D721Med (cell line): ENCODE results near the gene CEMIP2.
"Not testable (repeated sequence)": the region's sequence is repeated elsewhere in the genome, so short reads cannot be mapped to it uniquely, and the experiment has no call there.

ENCODE experiments used
- DNase-seq: peaks from one replicate; pipeline ENCODE4 v3.0.0; 2011; ENCODE audit warnings: low spot score; ENCODE audit not compliant: insufficient read length
- FAIRE-seq: peaks from 2 replicates; lab custom pipeline; 2011; peaks lifted over from hg19 to GRCh38; lab: Jason Lieb, UNC
- TF ChIP-seq, protein P1 (sequence below): IDR thresholded peaks from 2 replicates; pipeline ENCODE4 v1.5.1; 2012; ENCODE audit warnings: mild to moderate bottlenecking, control low read depth; ENCODE audit not compliant: insufficient read depth; ENCODE audit errors: missing control alignments

Gene CEMIP2

GRCh38 chr9:71663931-71664459, 104.3 kb downstream of the CEMIP2 start:
- FAIRE-seq (no peak), DNase-seq (no peak)
- TF ChIP-seq, protein P1, sequence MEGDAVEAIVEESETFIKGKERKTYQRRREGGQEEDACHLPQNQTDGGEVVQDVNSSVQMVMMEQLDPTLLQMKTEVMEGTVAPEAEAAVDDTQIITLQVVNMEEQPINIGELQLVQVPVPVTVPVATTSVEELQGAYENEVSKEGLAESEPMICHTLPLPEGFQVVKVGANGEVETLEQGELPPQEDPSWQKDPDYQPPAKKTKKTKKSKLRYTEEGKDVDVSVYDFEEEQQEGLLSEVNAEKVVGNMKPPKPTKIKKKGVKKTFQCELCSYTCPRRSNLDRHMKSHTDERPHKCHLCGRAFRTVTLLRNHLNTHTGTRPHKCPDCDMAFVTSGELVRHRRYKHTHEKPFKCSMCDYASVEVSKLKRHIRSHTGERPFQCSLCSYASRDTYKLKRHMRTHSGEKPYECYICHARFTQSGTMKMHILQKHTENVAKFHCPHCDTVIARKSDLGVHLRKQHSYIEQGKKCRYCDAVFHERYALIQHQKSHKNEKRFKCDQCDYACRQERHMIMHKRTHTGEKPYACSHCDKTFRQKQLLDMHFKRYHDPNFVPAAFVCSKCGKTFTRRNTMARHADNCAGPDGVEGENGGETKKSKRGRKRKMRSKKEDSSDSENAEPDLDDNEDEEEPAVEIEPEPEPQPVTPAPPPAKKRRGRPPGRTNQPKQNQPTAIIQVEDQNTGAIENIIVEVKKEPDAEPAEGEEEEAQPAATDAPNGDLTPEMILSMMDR = no peak

GRCh38 chr9:71663216-71663615, 105.1 kb downstream of the CEMIP2 start:
- no peak for DNase-seq
- TF ChIP-seq, protein P1 = no peak
- FAIRE-seq = no peak

DNA sequence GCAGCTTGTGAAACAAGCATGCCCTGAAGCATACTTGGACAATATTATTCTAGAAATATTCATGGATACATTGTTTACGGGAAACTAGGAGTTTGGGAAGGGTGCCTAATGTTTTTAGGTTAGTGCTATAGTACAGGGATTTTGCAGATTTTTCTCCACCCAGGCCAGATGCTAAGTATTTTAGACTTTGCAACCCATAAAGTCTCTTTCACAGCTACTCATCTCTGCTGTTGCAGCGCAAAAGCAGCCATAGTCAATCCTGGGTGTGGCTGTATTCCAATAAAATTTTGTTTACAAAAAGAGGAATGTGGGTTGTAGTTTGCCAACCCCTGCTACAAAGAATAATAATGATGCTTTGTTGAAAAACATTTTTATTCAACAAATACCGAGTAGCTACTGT, 106.2 kb downstream of the CEMIP2 start:
- TF ChIP-seq, protein P1 = no peak
- FAIRE-seq (no peak), DNase-seq (no peak)

DNA sequence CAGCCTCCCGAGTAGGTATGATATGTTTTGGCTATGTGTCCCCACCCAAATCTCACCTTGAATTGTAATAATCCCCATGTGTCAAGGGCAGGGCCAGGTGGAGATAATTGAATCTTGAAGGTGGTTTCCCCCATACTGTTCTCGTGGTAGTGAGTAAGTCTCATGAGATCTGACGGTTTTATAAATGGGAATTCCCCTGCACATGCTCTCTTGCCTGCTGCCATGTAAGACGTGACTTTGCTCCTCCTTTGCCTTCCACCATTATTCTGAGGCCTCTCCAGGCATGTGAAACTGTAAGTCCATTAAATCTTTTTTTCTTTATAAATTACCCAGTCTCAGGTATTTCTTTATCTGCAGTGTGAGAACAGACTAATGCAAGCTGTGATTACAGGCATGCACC, 111.0 kb downstream of the CEMIP2 start:
- DNase-seq, FAIRE-seq: not testable (repeated sequence)

DNA sequence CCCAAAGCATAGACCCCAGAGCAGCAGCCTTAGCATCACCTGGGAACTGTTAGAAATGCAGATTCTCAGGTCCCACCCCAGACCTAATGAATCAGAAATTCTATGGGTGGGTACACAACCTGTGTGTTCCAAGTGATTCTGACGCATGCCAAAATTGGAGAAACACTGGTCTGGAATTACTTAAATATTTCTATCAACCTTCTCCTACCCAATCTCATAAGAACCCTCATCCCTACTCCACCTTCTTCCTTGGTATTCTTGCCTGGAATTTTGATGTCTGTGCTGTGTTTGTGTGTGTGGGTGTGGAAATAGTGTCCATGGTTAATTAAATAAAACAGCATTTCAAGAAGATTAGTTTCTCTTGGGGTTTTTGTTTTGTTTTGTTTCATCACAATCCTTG, 111.8 kb downstream of the CEMIP2 start:
- TF ChIP-seq, protein P1 = no peak
- FAIRE-seq = no peak

DNA sequence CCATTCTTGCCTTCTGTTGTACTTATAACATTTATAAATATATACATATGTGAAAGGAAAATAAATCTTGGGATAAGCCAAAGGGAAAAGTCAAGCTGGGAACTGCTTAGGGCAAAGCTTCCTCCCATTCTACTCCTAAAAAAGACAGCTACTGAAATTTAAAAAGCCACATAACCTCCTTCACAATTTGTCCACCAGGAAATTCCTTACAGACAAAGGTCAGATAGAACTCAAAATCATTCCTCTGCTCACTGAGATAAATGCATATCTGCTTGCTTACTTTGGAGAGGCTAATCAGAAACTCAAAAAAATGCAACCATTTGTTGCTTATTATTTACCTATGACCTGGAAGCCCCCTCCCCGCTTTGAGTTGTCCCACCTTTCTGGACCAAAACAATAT, 112.5 kb downstream of the CEMIP2 start:
- TF ChIP-seq, protein P1 = no peak

More for the DNA sequence above, 111.8 kb downstream of the CEMIP2 start:
- no peak for DNase-seq

GRCh38 chr9:71655141-71655540, 113.2 kb downstream of the CEMIP2 start:
- FAIRE-seq (no peak), DNase-seq (no peak)
- TF ChIP-seq, protein P1 = no peak

More for the DNA sequence above, 112.5 kb downstream of the CEMIP2 start:
- no peak for DNase-seq
- FAIRE-seq = no peak

- TF ChIP-seq, protein P1 = no peak
- DNase-seq (no peak), FAIRE-seq (no peak)
Measured at GRCh38 chr9:71652480-71652879, 115.8 kb downstream of the CEMIP2 start.
